Retinal pigment epithelial cell (primary cell): ENCODE results near the gene ANKRD42.

Source experiments
- DNase-seq: peaks from one replicate; pipeline ENCODE4 v3.0.0-alpha.2; 2010; ENCODE audit warnings: low read depth
- H3K4me3 ChIP-seq: 2 replicates; pipeline ENCODE4 v1.5.1; 2011; ENCODE audit warnings: mild to moderate bottlenecking, low read length, control low read depth, moderate library complexity
- TF ChIP-seq, protein P1 (sequence below): conservative IDR thresholded peaks from 2 replicates; pipeline ENCODE4 v1.5.1; 2011; ENCODE audit warnings: low read depth, low read length, control low read depth, inconsistent platforms

The ANKRD42 gene

DNA sequence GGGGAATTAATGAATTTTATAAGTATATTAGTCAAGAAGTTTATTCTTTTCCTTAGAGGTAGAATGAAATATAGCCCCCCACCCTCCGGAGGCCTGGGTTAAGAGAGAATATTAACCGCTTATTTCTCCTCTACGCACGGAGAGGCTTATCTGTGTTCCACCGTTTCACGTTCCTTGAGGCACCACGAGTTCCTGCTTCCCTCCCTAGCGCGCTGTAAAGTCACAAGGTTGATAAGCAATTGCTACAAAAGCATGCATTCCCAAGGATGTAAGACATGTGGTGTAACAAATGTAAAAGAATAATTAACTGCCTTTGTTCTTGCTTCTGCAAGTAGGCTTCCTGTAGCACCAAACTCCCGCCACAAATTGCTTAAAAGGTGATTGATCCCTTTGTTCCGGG is 1.5 kb upstream of the ANKRD42 start:
- TF ChIP-seq, protein P1, sequence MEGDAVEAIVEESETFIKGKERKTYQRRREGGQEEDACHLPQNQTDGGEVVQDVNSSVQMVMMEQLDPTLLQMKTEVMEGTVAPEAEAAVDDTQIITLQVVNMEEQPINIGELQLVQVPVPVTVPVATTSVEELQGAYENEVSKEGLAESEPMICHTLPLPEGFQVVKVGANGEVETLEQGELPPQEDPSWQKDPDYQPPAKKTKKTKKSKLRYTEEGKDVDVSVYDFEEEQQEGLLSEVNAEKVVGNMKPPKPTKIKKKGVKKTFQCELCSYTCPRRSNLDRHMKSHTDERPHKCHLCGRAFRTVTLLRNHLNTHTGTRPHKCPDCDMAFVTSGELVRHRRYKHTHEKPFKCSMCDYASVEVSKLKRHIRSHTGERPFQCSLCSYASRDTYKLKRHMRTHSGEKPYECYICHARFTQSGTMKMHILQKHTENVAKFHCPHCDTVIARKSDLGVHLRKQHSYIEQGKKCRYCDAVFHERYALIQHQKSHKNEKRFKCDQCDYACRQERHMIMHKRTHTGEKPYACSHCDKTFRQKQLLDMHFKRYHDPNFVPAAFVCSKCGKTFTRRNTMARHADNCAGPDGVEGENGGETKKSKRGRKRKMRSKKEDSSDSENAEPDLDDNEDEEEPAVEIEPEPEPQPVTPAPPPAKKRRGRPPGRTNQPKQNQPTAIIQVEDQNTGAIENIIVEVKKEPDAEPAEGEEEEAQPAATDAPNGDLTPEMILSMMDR, result no peak
- DNase-seq, result no peak
- no peak overlapping the region for H3K4me3 ChIP-seq

DNA sequence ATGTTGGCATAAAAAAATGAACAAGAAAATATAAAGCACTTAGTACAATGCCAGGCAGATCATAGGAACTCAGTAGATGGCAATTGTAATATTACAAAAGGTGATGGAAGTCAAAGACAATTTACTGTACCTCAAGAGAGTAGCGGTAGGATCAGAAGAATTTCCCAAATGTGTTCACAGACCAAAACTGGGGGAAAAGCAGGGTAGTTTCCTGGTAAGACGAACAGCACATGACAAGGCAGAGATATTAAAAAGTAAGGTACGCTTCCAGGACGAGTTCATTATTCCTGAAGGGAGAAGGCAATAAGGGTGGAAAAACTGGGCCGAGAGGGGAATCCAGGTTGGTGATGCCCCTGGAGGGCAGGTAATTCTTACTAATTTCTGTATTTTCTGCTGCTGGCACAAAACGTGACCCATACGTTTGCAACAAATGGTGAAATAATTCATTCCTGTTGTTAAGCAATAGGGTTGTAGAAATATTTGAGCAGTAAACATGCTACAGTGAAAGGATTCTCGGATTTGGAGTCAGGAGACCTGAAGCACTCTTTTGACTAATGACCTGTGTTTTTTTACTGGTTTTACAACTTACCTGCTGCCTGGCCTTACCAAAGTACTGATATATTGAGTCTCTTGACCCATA is 786 bp upstream of the ANKRD42 start:
- H3K4me3 ChIP-seq, result peak overlapping the region; percentile 70
- TF ChIP-seq, protein P1, result no peak
- no peak for DNase-seq

DNA sequence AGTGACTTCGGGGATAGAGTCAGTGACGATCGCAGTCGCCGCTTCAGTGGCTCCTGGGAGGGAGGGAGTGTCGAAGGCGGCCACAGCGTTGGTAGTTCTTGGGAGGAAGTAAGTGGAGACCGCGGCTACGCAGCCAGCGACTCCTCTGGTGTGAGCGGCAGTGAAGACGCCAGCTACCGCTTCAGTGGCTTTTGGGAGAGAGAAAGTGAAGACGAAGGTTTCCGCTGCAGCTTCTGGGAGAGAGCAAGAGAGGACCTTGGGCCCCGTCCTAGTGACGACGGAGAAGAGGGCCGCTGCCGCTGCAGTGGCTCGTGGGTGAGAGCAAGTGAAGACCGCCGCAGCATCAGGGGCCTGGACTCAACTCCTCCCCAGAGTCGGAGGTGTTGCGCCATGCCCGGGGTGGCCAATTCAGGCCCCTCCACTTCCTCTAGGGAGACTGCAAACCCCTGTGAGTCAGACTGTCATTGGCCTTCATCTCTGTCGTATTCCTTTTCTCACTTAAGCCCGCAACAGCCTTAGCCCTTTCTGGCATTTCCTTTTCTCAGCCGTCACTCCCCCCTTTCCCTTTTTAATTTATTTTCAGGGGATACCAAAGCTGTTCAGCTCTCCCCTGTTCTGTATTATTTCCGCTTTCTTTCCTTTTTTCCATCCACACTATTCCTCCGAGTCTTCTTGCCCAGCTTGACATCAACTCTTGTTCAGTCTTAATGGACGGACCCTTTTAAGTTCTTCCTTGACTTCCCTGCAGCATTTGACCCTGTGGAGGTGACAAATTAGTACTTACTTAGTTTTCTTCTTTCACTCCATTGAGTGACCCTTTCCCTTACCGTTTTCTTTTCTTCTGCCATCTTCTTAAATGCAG is 1.0 kb downstream of the ANKRD42 start:
- no peak for DNase-seq
- peak overlapping the region; percentile 70 for H3K4me3 ChIP-seq
- TF ChIP-seq, protein P1, result no peak

DNA sequence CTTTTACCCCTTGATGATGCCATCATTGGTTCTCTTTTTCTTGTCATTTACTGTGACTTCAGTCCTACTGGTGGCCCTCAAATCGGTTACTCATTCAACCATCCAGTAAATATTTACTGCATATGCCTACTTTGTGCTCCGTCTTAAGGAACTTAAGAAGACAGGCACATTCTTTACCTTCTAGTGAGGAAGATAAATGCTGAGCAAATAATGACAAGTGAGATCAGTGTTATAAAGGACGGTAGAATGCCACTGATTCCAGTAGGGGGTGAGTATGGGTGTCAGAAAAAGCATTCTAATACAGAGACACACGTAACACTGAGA is 1.6 kb downstream of the ANKRD42 start:
- H3K4me3 ChIP-seq, result peak overlapping the region; percentile 70
- TF ChIP-seq, protein P1, result no peak
- no peak for DNase-seq

DNA sequence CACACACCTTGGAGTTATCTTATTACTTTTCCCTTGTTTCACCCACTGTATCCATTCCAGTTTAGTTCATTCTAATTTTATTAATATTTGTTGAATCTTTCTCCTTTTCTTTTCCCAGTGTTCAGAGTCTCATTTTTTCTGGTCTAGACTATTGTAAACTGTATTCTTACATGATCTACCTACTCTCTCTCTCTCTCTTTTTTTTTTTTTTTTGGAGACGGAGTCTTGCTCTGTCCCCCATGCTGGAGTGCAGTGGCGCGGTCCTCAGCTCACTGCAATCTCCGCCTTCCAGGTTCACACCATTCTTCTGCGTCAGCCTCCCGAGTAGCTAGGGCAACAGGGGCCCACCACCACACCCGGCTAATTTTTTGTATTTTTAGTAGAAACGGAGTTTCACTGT is 2.1 kb downstream of the ANKRD42 start:
- H3K4me3 ChIP-seq, result no peak overlapping the region
- DNase-seq, result no peak
- TF ChIP-seq, protein P1, result no peak

DNA sequence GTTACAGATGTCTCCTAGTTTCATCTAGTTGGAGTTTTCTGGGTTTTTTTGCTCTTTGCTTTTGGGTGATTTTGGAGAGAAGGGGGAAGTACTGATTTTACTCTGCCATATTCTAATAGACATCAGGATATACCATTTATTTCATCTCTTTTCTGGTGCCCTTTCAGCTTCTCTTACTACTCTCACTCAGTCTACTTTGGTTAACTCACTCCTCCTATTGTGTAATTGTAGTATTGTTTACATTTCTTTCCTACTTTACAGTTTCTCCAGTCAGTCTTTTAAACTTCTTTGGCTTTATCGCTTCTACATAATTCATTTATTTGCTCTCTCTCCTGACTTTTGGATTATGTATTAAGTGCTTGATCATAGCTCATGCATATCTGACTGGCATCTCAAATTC is 6.5 kb downstream of the ANKRD42 start:
- TF ChIP-seq, protein P1, result no peak
- no peak for DNase-seq

More for the DNA sequence above, 6.5 kb downstream of the ANKRD42 start:
- no peak overlapping the region for H3K4me3 ChIP-seq
